Esophagus squamous epithelium (tissue), 5 donors: ENCODE data around the gene DVL1. TPM values are rescaled to one million over a fixed set of nuclear protein-coding genes. Genes with fewer than 3 reads are reported as not detected.
A peak's percentile ranks its signal among the peaks of the same experiment; 100 is the strongest.

Experiments used
- DNase-seq: peaks from one replicate; lab custom pipeline; 2025; lab: John Stamatoyannopoulos, UW
- H3K27ac ChIP-seq, 4 donors: fragments of 200-600 bp; sonication (generic); one replicate each; pipeline ENCODE4 v1.5.1; 2016 to 2019; ENCODE audit warnings: mild to moderate bottlenecking in 1 of 4
- H3K27me3 ChIP-seq, 4 donors: fragments of 200-600 bp; sonication (generic); 1 replicate in 3 of 4; 2 replicates in 1 of 4; pipeline versions ENCODE4 v1.5.1 to v1.6.0; 2017 to 2021; ENCODE audit warnings: antibody characterized with exemption in 1 of 4
- H3K36me3 ChIP-seq, 3 donors: fragments of 200-600 bp; sonication (generic); one replicate each; pipeline ENCODE4 v1.5.1; 2016 to 2019
- H3K4me1 ChIP-seq, 3 donors: fragments of 200-600 bp; sonication (generic); one replicate each; pipeline ENCODE4 v1.5.1; 2017 to 2019
- H3K4me3 ChIP-seq, 4 donors: fragments of 200-600 bp; sonication (generic); 1 replicate in 3 of 4; 2 replicates in 1 of 4; pipeline ENCODE4 v1.5.1; 2016 to 2019; ENCODE audit warnings: mild to moderate bottlenecking in 2 of 4, moderate library complexity in 1 of 4
- H3K9me3 ChIP-seq, 3 donors: fragments of 200-600 bp; sonication (generic); one replicate each; pipeline ENCODE4 v1.5.1; 2016 to 2019
- CTCF ChIP-seq, 6 experiments: fragments of 450-650 bp in 4 of 6; fragments of 200-600 bp in 2 of 6; sonication (generic) in 2 of 6; IDR thresholded peaks; one replicate each; pipeline ENCODE4 v1.5.1; 2016 to 2019; ENCODE audit warnings: antibody characterized with exemption in 6 of 6, mild to moderate bottlenecking in 4 of 6, moderate library complexity in 4 of 6
- POLR2A ChIP-seq, 4 donors: fragments of 450-650 bp; IDR thresholded peaks; one replicate each; pipeline ENCODE4 v1.6.1; 2017; ENCODE audit warnings: antibody characterized with exemption in 4 of 4, mild to moderate bottlenecking in 4 of 4, moderate library complexity in 3 of 4
- WGBS, 2 donors: methylation state at CpG; one replicate each; pipeline ENCODE4 v1.1.5; 2018; 5-methylcytosine and 5-hydroxymethylcytosine counted together
- intact Hi-C: fragments of 100-400 bp; cut with DNase I; formaldehyde crosslinking; loops from one replicate; pipeline ENCODE4 v1.15.0; 2022
- total RNA-seq, 4 donors: library from RNA; depleted of rRNA; stranded (reverse); fragments of >200 nt; gene quantifications; one replicate each; pipeline ENCODE4 v1.1.0, GENCODE V29; 2016
- donor health status: DM: yes; HTN: yes; CAD: no.

DVL1 gene
- total RNA-seq, 4 donors from 2014 or later, result 63.5 to 111 (median 88.0) TPM

GRCh38 chr1:1338278-1338677 lies 10.9 kb downstream of the DVL1 start:
- no peaks in the 10 kb centered on the region for H3K27me3 ChIP-seq
- TF ChIP-seq CTCF (IDR thresholded peaks at IDR 0.05), result no peak
- no peak for TF ChIP-seq POLR2A (IDR thresholded peaks at IDR 0.05)
- H3K4me3 ChIP-seq, result no peak overlapping the region
- whole genome bisulfite sequencing, 2 donors, result 100% methylated on average over 2 of the region's 36 CpGs; no CpG with 5 or more reads in 1 of the 2 donors
- no peak overlapping the region for H3K27ac ChIP-seq
- no peaks in the 10 kb centered on the region for H3K9me3 ChIP-seq
- DNase-seq, result no peak
- H3K4me1 ChIP-seq, result peaks cover 3 to 40% (median 8%) of the 10 kb centered on the region in 3 donors
- intact Hi-C loops, result no loop called here
- peaks cover 25 to 76% (median 51%) of the 10 kb centered on the region in 3 donors for H3K36me3 ChIP-seq

GRCh38 chr1:1337793-1338147 lies 11.4 kb downstream of the DVL1 start:
- DNase-seq, result no peak
- Histone ChIP-seq H3K4me3 (no peak overlapping the region), H3K27ac (peak overlapping the region in 1 of 4 donors; percentile 29), H3K9me3 (no peaks in the 10 kb centered on the region), H3K4me1 (peaks cover 8 to 40% (median 13%) of the 10 kb centered on the region in 3 donors), H3K36me3 (peaks cover 25 to 76% (median 51%) of the 10 kb centered on the region in 3 donors), H3K27me3 (no peaks in the 10 kb centered on the region)
- TF ChIP-seq CTCF (IDR thresholded peaks at IDR 0.05) (no peak), POLR2A (IDR thresholded peaks at IDR 0.05) (no peak)
- WGBS, 2 donors, result no CpG with 5 or more reads among the region's 18 CpGs
- intact Hi-C loops, result no loop called here

- no peaks in the 10 kb centered on the region for H3K9me3 ChIP-seq
- intact Hi-C loops, result no loop called here
- peaks cover 25 to 71% (median 51%) of the 10 kb centered on the region in 3 donors for H3K36me3 ChIP-seq
- WGBS, 2 donors, result 95% methylated on average over 4 to 13 of the region's 32 CpGs
- no peak overlapping the region for H3K4me3 ChIP-seq
- peak overlapping the region in 1 of 4 donors; percentile 29 for H3K27ac ChIP-seq
- DNase-seq, result no peak
- H3K4me1 ChIP-seq, result peaks cover 14 to 40% (median 18%) of the 10 kb centered on the region in 3 donors
- H3K27me3 ChIP-seq, result no peaks in the 10 kb centered on the region
- TF ChIP-seq POLR2A (IDR thresholded peaks at IDR 0.05) (no peak), CTCF (IDR thresholded peaks at IDR 0.05) (no peak)
Measured at GRCh38 chr1:1336931-1337792, 12.1 kb downstream of the DVL1 start.

GRCh38 chr1:1336446-1336845 lies 12.8 kb downstream of the DVL1 start:
- no peak overlapping the region for H3K4me3 ChIP-seq
- H3K27ac ChIP-seq, result no peak overlapping the region
- no peak for DNase-seq
- intact Hi-C loops, result no loop called here
- peaks cover 25 to 64% (median 48%) of the 10 kb centered on the region in 3 donors for H3K36me3 ChIP-seq
- peaks cover 21 to 47% (median 23%) of the 10 kb centered on the region in 3 donors for H3K4me1 ChIP-seq
- TF ChIP-seq CTCF (IDR thresholded peaks at IDR 0.05) (no peak), POLR2A (IDR thresholded peaks at IDR 0.05) (no peak)
- no CpG with 5 or more reads among the region's 26 CpGs for WGBS, 2 donors
- peaks cover 0 to 5% (median 0%) of the 10 kb centered on the region in 4 donors for H3K27me3 ChIP-seq
- H3K9me3 ChIP-seq, result no peaks in the 10 kb centered on the region

GRCh38 chr1:1335792-1336248 lies 13.4 kb downstream of the DVL1 start:
- Histone ChIP-seq H3K27ac (no peak overlapping the region), H3K36me3 (peaks cover 25 to 58% (median 44%) of the 10 kb centered on the region in 3 donors), H3K27me3 (peaks cover 0 to 9% (median 0%) of the 10 kb centered on the region in 4 donors), H3K4me3 (no peak overlapping the region), H3K4me1 (peaks cover 27 to 53% (median 29%) of the 10 kb centered on the region in 3 donors), H3K9me3 (no peaks in the 10 kb centered on the region)
- TF ChIP-seq POLR2A (IDR thresholded peaks at IDR 0.05), result no peak
- no peak for TF ChIP-seq CTCF (IDR thresholded peaks at IDR 0.05)
- WGBS, 2 donors, result 89% methylated on average over 5 of the region's 21 CpGs; no CpG with 5 or more reads in 1 of the 2 donors
- intact Hi-C loops, result no loop called here
- DNase-seq, result no peak
